ENCODE data around the gene MYH14. TPM values are rescaled to one million over a fixed set of nuclear protein-coding genes. Genes with fewer than 3 reads are reported as not detected.
A peak's percentile ranks its signal among the peaks of the same experiment; 100 is the strongest.
"Not testable (repeated sequence)": the region's sequence is repeated elsewhere in the genome, so short reads cannot be mapped to it uniquely, and the experiment has no call there.

The MYH14 gene
- polyA plus RNA-seq, 1 donor, result 53.2 TPM

- no peak for DNase-seq (ENCODE audit: low read depth)
These were observed 115.0 kb downstream of the MYH14 start for GRCh38 chr19:50318438-50318837.

GRCh38 chr19:50319156-50319555, 115.7 kb downstream of the MYH14 start:
- DNase-seq (ENCODE audit: low read depth), result no peak

- no peak for DNase-seq (ENCODE audit: low read depth)
These were observed 116.6 kb downstream of the MYH14 start for GRCh38 chr19:50320051-50320450.

GRCh38 chr19:50320596-50320995, 117.2 kb downstream of the MYH14 start:
- DNase-seq (ENCODE audit: low read depth), result no peak

GRCh38 chr19:50321831-50322230, 118.4 kb downstream of the MYH14 start:
- no peak for DNase-seq (ENCODE audit: low read depth)

- no peak for DNase-seq (ENCODE audit: low read depth)
These were observed 118.8 kb downstream of the MYH14 start for GRCh38 chr19:50322234-50322633.

GRCh38 chr19:50322931-50323781, 119.7 kb downstream of the MYH14 start:
- DNase-seq (ENCODE audit: low read depth), result no peak

GRCh38 chr19:50323782-50324133, 120.3 kb downstream of the MYH14 start:
- no peak for DNase-seq (ENCODE audit: low read depth)

GRCh38 chr19:50324331-50324730, 120.9 kb downstream of the MYH14 start:
- no peak for DNase-seq (ENCODE audit: low read depth)

- no peak for DNase-seq (ENCODE audit: low read depth)
These were observed 122.1 kb downstream of the MYH14 start for GRCh38 chr19:50325310-50326100.

GRCh38 chr19:50326101-50326664, 122.8 kb downstream of the MYH14 start:
- DNase-seq (ENCODE audit: low read depth), result no peak

GRCh38 chr19:50327013-50327412, 123.6 kb downstream of the MYH14 start:
- DNase-seq (ENCODE audit: low read depth), result no peak

- no peak for DNase-seq (ENCODE audit: low read depth)
These were observed 124.2 kb downstream of the MYH14 start for GRCh38 chr19:50327461-50328223.

GRCh38 chr19:50328224-50328872, 124.9 kb downstream of the MYH14 start:
- no peak for DNase-seq (ENCODE audit: low read depth)

GRCh38 chr19:50328873-50329145, 125.4 kb downstream of the MYH14 start:
- no peak for DNase-seq (ENCODE audit: low read depth)

GRCh38 chr19:50329146-50329925, 125.9 kb downstream of the MYH14 start, which contains the start of gene KCNC3:
KCNC3 (minus strand) TSS chr19:50329377; CDS start chr19:50329082, 295 bp downstream.
- peak; percentile 58 for DNase-seq (ENCODE audit: low read depth)

GRCh38 chr19:50329926-50330294, 126.5 kb downstream of the MYH14 start:
- not testable (repeated sequence) for DNase-seq (ENCODE audit: low read depth)

GRCh38 chr19:50330365-50331078, 127.1 kb downstream of the MYH14 start:
- no peak for DNase-seq (ENCODE audit: low read depth)

- no peak for DNase-seq (ENCODE audit: low read depth)
These were observed 128.0 kb downstream of the MYH14 start for GRCh38 chr19:50331221-50331993.

GRCh38 chr19:50331994-50332243, 128.5 kb downstream of the MYH14 start:
- DNase-seq (ENCODE audit: low read depth), result no peak
